Erythroblast (primary cell): ENCODE results near the gene ACOT12.
"Not testable (repeated sequence)": the region's sequence is repeated elsewhere in the genome, so short reads cannot be mapped to it uniquely, and the experiment has no call there.

ENCODE experiments used
- DNase-seq, 2 experiments: peaks; one replicate each; lab custom pipeline; 2025; lab: John Stamatoyannopoulos, UW
- GATA1 ChIP-seq: IDR thresholded peaks from 2 replicates; pipeline ENCODE4 v1.6.1; 2011; ENCODE audit warnings: low read depth, mild to moderate bottlenecking, control low read depth, low read length, moderate library complexity
- POLR2A ChIP-seq: IDR thresholded peaks from 2 replicates; pipeline ENCODE4 v1.6.1; 2011; ENCODE audit warnings: mild to moderate bottlenecking, low read length

The ACOT12 gene

GRCh38 chr5:81417052-81417451 is 23.1 kb upstream of the ACOT12 start:
- TF ChIP-seq GATA1 (no peak), POLR2A (no peak)
- no peak for DNase-seq

DNA sequence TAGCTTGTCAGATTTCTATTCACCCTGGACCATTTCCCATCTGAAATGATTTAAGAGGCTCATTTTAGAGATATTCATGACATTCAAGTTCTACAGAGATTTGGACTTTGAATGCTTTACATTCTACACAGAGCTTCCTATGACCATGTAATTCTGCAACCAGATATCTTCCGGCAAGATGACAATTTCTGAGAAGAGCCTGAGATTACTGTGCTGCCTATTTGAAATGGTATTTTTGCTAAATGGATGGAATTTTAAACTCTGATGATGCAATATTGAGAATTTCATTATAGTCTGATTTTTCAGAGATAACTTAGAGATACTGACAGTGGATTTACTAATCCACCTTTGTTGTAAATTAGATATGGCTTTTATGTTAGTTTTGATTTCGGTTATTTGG is 16.0 kb upstream of the ACOT12 start:
- DNase-seq = no peak
- no peak for TF ChIP-seq GATA1
- TF ChIP-seq POLR2A = no peak

DNA sequence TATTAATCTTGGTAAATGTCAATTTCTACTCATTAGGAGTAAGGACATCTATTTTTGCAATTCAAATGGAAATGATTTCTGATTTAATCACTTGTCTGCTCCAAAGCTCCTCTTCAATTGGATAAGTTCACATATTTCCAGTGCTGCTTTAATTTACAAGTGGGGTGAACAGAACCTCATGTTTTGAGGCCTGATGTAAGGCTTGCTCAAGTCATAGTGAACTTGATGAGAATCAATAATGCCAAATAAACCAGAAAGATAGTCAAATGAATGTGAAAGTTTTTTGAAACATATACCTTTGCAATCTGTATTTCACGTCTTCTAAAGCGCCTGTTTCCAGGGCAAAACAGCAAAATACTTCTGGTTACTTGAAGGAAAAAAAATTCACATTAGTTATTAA is 15.4 kb upstream of the ACOT12 start:
- no peak for TF ChIP-seq GATA1
- no peak for TF ChIP-seq POLR2A
- DNase-seq = no peak

DNA sequence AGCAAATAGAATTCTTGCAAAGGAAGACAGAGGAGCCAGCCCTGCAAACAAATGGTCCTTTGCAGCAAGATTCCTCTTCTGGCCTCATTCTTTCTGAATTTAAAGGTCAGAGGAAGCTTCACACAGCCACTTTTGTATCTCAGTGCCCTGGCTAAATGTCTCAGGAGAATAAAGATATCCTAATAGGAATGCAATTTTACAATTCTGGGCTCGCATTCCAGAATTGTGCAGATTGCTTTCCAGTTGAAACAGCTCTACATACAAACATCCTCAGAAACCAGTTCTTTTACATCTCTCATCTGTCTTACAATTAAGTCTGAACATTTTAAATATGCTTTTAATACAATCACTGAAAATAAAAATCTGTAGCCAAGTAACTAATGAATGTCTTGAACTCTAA is 14.6 kb upstream of the ACOT12 start:
- TF ChIP-seq POLR2A = no peak
- no peak for TF ChIP-seq GATA1
- no peak for DNase-seq

GRCh38 chr5:81407811-81408210 is 13.9 kb upstream of the ACOT12 start:
- DNase-seq = not testable (repeated sequence)

DNA sequence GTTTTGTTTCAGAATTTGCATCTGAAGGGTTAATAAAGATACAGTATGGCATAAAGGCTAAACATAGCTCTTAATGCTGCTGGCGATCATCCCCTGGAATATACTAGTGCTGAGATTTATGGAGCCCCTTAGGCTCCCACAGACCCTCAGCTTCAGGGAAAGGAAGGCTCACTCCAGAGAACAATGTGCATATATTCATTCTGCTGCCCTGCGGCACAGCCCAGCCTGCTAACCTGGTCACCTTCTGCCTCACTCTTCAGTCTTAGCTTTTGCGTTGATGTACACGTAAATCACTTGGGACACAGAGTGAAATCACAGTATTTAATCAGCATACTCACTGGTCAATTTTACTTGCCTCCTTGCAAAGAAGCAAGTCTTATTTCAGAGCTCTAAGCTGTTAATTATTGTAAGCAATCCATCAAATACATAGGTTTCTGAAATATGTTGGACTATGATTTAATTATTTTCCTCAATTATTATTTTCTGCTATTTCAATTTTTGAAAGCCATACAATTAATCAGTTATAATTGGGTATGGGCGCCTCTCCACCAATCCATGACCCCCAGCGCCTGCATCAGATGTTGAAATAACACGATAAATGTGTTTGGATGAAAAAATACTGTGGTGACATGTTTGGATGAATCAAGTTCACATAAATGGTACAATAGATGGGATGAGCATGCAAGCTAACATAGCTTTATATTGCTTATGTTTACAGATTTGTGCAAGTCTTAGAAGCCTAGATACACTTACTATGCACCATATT is 11.4 kb upstream of the ACOT12 start:
- DNase-seq = no peak
- no peak for TF ChIP-seq POLR2A
- no peak for TF ChIP-seq GATA1

- no peak for TF ChIP-seq POLR2A
- TF ChIP-seq GATA1 = no peak
- no peak for DNase-seq
Observed at GRCh38 chr5:81402192-81402930, 8.4 kb upstream of the ACOT12 start.

- no peak for TF ChIP-seq GATA1
- TF ChIP-seq POLR2A = no peak
- no peak for DNase-seq
Observed at GRCh38 chr5:81401266-81401665, 7.3 kb upstream of the ACOT12 start.

DNA sequence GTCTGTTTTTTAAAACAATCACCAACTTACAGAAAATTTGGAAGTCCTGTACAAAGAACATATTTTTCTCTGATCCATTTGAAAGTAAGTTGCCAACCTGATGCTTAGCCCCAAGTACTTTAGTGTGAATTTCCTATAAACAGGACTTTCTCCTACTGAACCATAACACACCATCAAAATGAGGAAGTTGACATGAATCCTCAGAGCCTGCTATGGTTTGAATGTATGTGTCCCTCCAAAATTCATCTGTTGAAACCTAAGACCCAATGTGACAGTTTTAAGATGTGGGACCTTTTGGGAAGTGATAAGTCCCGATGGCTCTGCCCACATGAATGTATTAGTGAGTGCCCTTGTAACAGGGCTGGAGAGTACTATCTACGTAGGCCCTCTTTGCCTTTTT is 6.4 kb upstream of the ACOT12 start:
- no peak for TF ChIP-seq POLR2A
- no peak for TF ChIP-seq GATA1
- DNase-seq = no peak

DNA sequence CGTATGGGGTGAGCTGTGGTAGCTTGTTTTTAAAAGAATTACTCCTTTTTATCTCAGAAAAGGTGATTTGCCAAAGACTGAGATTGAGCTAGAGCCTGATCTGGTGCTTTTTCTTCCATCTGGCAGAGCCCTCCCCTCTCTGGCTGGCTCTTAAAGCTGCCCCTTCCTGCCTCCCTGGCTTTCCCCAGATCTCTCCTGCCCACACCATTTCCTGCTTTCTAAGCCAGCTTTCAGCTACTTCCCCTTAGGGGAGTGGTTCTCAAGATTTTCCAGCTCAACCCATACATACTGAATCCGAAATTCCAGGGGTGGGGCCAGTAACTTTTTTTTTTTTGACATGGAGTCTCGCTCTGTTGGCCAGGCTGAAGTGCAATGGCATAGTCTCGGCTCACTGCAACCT is 4.8 kb upstream of the ACOT12 start:
- no peak for TF ChIP-seq POLR2A
- DNase-seq = no peak

- no peak for DNase-seq
- TF ChIP-seq GATA1 = no peak
- TF ChIP-seq POLR2A = no peak
Observed at GRCh38 chr5:81397176-81397575, 3.2 kb upstream of the ACOT12 start.

DNA sequence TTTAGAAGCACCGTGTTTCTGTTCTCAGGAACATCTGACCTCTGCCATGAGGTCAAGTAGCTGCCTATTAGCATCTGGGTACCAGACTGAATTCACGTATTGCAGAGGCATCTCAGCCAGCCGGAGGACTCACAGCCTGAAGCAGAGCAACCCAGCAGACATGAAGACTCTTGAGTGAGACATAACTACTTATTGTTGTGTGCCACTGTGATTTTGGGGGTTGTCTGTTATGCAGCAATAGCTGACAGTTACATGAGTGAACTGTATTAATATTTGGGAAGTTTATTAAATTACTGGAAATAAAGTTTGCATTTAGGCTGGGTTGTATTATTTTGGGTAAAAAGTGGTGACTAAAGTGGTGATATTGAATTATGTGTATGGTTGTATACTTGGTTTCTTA is 1.3 kb upstream of the ACOT12 start:
- DNase-seq = peak in 1 of 2 experiments; percentile 3
- TF ChIP-seq GATA1 = no peak
- TF ChIP-seq POLR2A = no peak

GRCh38 chr5:81393430-81393782 is 528 bp downstream of the ACOT12 start:
- no peak for TF ChIP-seq GATA1
- no peak for TF ChIP-seq POLR2A
- DNase-seq = no peak

DNA sequence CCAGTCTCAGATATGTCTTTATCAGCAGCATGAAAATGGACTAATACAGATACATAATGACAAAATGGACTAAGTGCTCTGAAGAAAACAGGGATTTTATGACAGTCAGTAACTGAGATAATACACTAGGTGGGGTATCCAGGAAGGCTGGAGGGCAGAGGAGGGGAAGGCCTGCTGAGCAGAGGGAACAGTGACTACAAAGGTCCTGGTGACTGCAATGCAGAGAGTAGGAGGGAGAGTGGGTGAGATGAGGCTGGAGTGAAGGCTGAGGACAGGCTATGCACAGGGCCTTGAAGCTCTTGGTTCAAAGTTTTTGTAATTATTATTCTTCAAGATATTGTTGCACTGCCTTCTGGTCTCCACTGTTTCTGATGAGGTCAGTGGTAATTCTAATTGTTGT is 4.9 kb downstream of the ACOT12 start:
- no peak for TF ChIP-seq GATA1
- TF ChIP-seq POLR2A = no peak
- DNase-seq = no peak

GRCh38 chr5:81388169-81388568 is 5.8 kb downstream of the ACOT12 start:
- no peak for DNase-seq
- TF ChIP-seq GATA1 (no peak), POLR2A (no peak)

DNA sequence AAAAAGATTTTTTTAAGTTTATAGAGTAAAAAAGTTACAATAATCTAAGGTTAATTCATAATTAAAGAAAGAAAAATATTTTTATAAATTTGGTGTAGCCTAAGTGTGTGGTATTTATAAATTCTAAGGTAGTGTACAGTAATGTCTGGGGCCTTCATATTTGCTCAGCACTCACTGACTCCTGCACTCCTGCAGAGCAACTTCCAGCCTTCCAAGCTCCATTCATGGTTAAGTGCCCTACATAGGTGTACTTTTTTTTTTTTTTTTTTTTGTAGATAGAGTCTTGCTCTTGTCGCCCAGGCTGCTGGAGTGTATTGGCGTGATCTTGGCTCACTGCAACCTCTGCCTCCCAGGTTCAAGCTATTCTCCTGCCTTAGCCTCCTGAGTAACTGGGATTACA is 10.1 kb downstream of the ACOT12 start:
- DNase-seq = no peak
- no peak for TF ChIP-seq POLR2A
- TF ChIP-seq GATA1 = no peak
